GM19238 (cell line): ENCODE data around the gene GFY.
"Not testable (repeated sequence)": the region's sequence is repeated elsewhere in the genome, so short reads cannot be mapped to it uniquely, and the experiment has no call there.

Source experiments
- DNase-seq: peaks from one replicate; pipeline ENCODE4 v3.0.0; 2011; ENCODE audit warnings: low spot score; ENCODE audit not compliant: insufficient read length

GFY gene

GRCh38 chr19:49442771-49443365 lies 17.7 kb downstream of the GFY start:
- DNase-seq: peak; percentile 70

- DNase-seq: peak; percentile 97
Measured at GRCh38 chr19:49443366-49444099, 18.3 kb downstream of the GFY start.

GRCh38 chr19:49444100-49444700 lies 19.0 kb downstream of the GFY start:
- not testable (repeated sequence) for DNase-seq

- no peak for DNase-seq
Measured at GRCh38 chr19:49445997-49446396, 20.8 kb downstream of the GFY start.

- no peak for DNase-seq
Measured at GRCh38 chr19:49447485-49448431, 22.6 kb downstream of the GFY start.

DNA sequence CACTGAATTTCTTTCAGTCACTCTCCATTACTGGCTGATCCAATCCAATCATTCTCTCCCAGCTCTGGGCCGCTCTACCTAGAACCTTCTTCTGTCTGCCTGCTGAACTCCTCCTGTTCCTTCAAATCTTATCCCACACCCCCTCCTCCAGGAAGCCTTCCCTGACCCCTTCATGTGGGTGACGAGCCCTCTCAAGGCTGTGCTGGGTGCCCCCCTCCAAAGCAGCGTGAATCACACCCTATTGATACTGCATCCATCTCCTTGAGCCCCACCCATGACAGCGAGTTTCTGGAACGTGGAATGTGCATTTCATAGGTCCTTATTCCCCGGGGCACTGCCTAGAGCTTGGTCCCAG lies 23.2 kb downstream of the GFY start:
- DNase-seq: no peak

DNA sequence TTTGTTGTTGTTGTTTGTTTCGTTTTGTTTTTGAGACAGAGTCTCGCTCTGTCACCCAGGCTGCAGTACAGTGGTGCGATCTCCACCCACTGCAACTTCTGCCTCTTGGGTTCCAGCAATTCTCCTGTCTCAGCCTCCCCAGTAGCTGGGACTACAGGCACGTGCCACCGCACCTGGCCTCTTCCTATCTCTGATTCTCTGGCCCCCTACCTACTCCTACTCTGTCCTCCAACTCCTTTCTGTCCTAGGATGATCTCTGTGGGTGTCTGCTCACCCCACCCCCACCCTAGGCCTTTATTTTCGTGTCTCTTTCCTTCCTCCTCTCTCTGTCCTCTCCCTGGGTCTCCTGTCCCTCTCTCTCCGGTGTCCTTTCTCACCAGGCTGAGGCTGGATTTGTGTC lies 25.2 kb downstream of the GFY start:
- no peak for DNase-seq

- DNase-seq: peak; percentile 89
Measured at GRCh38 chr19:49451430-49452181, 26.4 kb downstream of the GFY start, which contains the start of gene PIH1D1. PIH1D1 (minus strand) TSS chr19:49451814; CDS start chr19:49451574, 240 bp downstream.

DNA sequence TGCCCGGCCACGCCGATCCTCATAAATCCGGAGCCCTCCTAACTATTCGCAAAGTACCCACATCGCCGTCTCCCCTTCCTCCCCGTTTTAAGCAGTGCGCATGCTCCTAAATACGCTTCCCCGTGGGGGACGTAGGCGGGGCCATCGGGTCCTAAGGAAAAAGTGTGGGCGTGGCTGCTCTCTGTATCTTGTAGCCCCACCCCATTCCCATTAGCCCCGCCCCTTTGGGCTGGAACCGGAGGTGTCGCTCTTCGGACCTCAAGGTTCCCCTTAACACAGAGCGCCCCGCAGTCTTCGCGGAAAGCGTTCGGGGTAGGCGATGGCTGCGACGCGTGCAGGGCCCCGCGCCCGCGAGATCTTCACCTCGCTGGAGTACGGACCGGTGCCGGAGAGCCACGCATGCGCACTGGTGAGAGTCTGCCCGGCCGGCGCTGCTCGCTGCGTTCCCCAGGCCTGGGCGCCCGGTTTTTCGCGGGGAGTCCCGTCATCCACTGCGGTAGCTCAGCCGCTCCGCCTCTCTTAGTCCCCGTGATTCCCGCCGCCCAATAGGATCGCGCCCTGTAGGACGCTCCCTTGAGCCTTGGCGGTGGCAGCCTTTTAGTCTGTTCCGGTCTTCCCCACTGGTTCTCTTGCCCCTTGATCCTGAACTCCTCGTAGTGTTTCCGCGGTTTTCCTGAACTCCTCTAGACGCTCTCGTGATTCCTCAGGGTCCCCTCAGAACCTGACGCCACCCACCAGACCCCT lies 28.0 kb downstream of the GFY start, which contains the start of gene ALDH16A1:
ALDH16A1 (plus strand) TSS at position 213 of the 744 bp plus-strand sequence; CDS start at position 320, 107 bp downstream.
- DNase-seq: peak; percentile 96

DNA sequence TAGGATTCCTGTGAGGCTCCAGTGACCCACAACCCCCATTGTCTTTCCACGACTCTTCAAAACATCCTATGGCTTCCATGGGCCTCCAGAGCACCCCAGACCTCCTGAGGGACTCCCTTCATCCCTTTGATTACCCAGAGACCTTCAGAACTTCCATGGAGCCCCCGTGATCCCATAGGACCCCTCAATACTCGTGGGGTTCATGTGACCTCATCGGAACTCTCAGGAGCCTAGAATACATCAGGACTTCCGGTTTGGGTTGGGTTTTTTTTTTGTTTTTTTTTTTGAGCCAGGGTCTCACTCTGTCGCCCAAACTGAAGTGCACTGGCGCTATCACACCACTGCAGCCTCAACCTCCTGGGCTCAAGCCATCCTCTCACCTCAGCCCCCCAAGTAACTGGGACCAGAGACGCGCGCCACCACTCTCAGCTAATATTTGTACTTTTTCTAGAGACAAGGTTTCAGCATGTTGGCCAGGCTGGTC lies 28.6 kb downstream of the GFY start:
- no peak for DNase-seq

DNA sequence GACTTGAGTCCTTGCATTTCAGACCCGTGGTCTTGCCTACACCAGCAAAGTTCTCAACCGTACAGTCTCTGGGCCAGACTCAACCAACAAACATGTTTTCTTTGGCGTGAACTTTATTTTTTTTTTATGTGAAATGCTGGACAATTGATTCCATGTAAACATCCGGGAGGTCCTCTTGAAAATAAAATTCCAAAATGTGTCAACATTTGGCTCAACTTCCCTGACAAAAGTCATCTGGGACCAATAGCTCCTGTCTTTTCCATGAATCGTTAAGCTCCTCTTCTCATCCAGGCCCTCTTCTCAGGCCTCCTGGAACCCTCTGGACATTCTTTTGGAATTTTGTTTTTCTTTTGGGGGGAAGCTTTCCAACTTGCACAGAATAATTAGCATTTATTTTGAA lies 30.6 kb downstream of the GFY start:
- no peak for DNase-seq

DNA sequence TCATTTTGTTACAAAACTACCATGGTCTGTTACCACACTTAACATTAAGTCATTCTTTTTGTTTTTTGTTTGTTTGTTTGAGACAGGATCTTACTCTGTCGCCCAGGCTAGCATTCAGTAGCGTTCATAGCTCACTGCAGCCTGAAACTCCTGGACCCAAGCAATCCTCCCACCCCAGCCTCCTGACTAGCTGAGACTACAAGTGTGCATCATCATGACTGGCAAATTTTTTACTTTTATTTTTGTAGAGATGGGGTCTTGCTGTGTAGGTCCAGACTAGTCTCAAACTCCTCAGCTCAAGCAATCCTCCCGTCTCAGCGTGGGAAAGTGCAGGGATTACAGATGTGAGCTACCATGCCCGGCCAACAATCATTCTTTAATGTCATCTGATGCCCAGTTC lies 31.1 kb downstream of the GFY start:
- DNase-seq: no peak

- no peak for DNase-seq
Measured at GRCh38 chr19:49458567-49458903, 33.3 kb downstream of the GFY start.

DNA sequence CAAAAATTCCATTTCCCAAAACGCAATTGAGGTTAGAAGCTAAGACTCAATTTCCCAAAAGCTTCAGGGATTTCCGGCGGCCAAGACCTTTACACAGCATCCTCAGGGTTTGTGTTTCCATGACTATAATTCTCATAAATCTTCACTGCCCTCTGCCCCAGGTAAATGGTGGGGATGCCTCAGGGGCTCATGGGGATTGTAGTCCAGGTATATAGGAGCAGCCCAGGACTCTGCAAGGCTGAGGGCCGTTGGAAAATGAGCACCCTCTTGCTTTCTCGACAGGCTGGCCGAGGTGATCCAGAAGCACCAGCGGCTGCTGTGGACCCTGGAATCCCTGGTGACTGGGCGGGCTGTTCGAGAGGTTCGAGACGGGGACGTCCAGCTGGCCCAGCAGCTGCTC lies 34.2 kb downstream of the GFY start:
- no peak for DNase-seq

GRCh38 chr19:49461130-49461529 lies 35.9 kb downstream of the GFY start:
- not testable (repeated sequence) for DNase-seq

- DNase-seq: no peak
Measured at GRCh38 chr19:49461656-49462055, 36.5 kb downstream of the GFY start.

- no peak for DNase-seq
Measured at GRCh38 chr19:49462492-49462891, 37.3 kb downstream of the GFY start.

DNA sequence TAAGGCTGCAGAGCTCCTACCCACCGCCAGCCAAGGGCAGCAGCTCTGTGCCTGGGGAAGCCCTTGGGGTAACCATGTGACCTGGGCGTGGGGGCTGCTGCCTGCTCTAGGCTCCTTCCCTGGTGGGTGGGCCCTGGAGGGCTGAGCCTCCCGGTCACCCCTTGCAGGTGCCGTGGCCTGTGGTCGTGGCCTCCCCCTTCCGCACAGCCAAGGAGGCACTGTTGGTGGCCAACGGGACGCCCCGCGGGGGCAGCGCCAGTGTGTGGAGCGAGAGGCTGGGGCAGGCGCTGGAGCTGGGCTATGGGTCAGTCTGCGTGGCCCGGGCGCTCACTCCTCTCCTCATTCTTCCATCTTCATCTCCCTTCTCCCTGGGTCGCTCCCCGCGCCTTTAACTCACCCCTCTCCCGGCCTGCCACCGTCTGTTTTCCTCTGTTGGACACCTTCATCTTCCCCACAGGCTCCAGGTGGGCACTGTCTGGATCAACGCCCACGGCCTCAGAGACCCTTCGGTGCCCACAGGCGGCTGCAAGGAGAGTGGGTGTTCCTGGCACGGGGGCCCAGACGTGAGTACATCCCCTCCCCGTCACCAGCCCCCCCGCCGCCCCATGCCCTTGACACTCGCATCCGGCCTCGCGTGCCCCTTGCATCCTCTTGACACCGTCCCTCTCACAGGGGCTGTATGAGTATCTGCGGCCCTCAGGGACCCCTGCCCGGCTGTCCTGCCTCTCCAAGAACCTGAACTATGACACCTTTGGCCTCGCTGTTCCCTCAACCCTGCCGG lies 39.0 kb downstream of the GFY start:
- DNase-seq: no peak

DNA sequence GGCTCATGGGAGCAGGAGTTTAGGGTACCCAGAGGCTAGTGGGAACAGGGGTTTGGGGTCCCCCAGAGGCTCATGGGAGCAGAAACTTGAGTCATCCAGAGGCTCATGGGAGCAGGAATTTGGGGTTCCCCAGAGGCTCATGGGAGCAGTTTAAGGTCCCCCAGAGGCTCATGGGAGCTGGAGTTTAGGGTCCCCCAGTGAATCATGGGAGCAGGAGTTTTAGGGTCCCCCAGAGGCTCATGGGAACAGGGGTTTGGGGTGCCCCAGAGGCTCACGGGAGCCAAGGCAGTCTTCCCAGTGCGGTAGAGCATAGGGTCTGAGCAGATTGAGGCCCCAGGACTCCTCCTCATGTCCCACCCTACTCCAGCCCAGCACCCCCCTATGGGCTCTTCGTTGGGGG lies 40.2 kb downstream of the GFY start:
- no peak for DNase-seq
